ENCODE results near the gene GRIA3. TPM values are rescaled to one million over a fixed set of nuclear protein-coding genes. Genes with fewer than 3 reads are reported as not detected.

Gene GRIA3
- total RNA-seq, 1 donor from 2014 or later = 4.6 TPM

DNA sequence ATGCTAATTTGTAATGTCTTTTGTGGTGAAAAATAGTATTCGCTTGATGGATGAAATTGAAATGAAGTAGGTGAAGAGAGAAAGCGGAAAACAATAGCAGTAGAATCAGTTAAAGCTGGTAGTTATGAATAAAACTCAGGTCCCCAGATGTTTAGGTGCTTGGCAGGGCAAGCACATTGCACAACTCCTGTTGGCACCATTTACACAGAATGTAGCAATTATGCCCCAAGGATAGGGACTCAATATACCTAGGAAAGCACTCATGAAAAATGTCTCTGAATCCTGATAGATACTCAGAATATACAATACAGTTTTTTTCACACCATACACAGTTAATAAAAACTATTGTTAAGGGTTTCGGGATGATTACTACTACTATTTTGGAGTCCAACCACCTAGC, 26.5 kb upstream of the GRIA3 start:
- Histone ChIP-seq H3K36me3 (no peaks in the 10 kb centered on the region), H3K4me3 (no peak overlapping the region), H3K4me2 (no peak overlapping the region), H4K20me1 (ENCODE audit: low read depth) (no peaks in the 10 kb centered on the region), H3K9ac (no peak overlapping the region), H3K79me2 (ENCODE audit: low read depth) (no peaks in the 10 kb centered on the region), H2AFZ (replicated peaks) (no peak overlapping the region), H3K4me1 (no peaks in the 10 kb centered on the region), H3K27ac (no peak overlapping the region), H3F3A (ENCODE audit: low read depth) (no peaks in the 10 kb centered on the region), H3K27me3 (no peaks in the 10 kb centered on the region), H3K9me3 (ENCODE audit: low read depth) (peaks cover 5% of the 10 kb centered on the region)
- Mint-ChIP-seq H3K36me3 (no peaks in the 10 kb centered on the region), H3K27me3 (ENCODE audit: insufficient read depth, low read depth) (no peaks in the 10 kb centered on the region), H3K4me3 (no peak overlapping the region), H3K27ac (no peak overlapping the region), H3K4me1 (peaks cover 4% of the 10 kb centered on the region), H3K9me3 (no peaks in the 10 kb centered on the region)
- no peak for DNase-seq (ENCODE audit: low spot score)
- TF ChIP-seq EZH2phosphoT487 (IDR thresholded peaks at IDR 0.05) (no peak), EZH2 (IDR thresholded peaks at IDR 0.05) (no peak)
- TF ChIP-seq, protein P1, sequence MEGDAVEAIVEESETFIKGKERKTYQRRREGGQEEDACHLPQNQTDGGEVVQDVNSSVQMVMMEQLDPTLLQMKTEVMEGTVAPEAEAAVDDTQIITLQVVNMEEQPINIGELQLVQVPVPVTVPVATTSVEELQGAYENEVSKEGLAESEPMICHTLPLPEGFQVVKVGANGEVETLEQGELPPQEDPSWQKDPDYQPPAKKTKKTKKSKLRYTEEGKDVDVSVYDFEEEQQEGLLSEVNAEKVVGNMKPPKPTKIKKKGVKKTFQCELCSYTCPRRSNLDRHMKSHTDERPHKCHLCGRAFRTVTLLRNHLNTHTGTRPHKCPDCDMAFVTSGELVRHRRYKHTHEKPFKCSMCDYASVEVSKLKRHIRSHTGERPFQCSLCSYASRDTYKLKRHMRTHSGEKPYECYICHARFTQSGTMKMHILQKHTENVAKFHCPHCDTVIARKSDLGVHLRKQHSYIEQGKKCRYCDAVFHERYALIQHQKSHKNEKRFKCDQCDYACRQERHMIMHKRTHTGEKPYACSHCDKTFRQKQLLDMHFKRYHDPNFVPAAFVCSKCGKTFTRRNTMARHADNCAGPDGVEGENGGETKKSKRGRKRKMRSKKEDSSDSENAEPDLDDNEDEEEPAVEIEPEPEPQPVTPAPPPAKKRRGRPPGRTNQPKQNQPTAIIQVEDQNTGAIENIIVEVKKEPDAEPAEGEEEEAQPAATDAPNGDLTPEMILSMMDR (IDR thresholded peaks at IDR 0.05) = no peak

DNA sequence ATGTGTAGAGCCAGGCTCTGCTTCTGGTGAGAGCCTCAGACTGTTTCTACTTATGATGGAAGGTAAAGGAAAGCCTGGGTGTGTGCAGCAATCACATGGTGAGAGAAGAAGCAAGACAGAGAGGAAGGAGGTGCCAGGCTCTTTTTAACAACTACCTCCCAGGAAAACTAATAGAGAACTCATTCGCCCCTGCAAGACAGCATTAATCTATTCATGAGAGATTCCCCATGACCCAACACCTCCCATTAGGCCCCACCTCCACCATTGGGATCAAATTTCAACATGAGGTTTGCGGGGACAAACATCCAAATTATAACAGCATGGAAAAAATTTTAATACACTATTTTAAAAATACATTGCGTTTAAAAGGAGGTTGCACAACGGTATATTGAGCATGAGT, 24.7 kb upstream of the GRIA3 start:
- no peaks in the 10 kb centered on the region for H3K27me3 ChIP-seq
- H3K79me2 ChIP-seq (ENCODE audit: low read depth) = no peaks in the 10 kb centered on the region
- H3K27ac Mint-ChIP-seq = no peak overlapping the region
- H3K4me1 Mint-ChIP-seq = no peaks in the 10 kb centered on the region
- no peaks in the 10 kb centered on the region for H3K36me3 Mint-ChIP-seq
- H4K20me1 ChIP-seq (ENCODE audit: low read depth) = no peaks in the 10 kb centered on the region
- no peak overlapping the region for H2AFZ ChIP-seq (replicated peaks)
- no peak for TF ChIP-seq EZH2 (IDR thresholded peaks at IDR 0.05)
- no peak for TF ChIP-seq EZH2phosphoT487 (IDR thresholded peaks at IDR 0.05)
- TF ChIP-seq, protein P1 (IDR thresholded peaks at IDR 0.05) = no peak
- H3K27ac ChIP-seq = no peak overlapping the region
- H3K9ac ChIP-seq = no peak overlapping the region
- H3K4me2 ChIP-seq = no peak overlapping the region
- no peak for DNase-seq (ENCODE audit: low spot score)
- no peaks in the 10 kb centered on the region for H3K9me3 Mint-ChIP-seq
- no peaks in the 10 kb centered on the region for H3K36me3 ChIP-seq
- peaks cover 15% of the 10 kb centered on the region for H3K9me3 ChIP-seq (ENCODE audit: low read depth)
- no peaks in the 10 kb centered on the region for H3K4me1 ChIP-seq
- no peak overlapping the region for H3K4me3 Mint-ChIP-seq
- no peaks in the 10 kb centered on the region for H3K27me3 Mint-ChIP-seq (ENCODE audit: insufficient read depth, low read depth)
- H3K4me3 ChIP-seq = no peak overlapping the region
- no peaks in the 10 kb centered on the region for H3F3A ChIP-seq (ENCODE audit: low read depth)

DNA sequence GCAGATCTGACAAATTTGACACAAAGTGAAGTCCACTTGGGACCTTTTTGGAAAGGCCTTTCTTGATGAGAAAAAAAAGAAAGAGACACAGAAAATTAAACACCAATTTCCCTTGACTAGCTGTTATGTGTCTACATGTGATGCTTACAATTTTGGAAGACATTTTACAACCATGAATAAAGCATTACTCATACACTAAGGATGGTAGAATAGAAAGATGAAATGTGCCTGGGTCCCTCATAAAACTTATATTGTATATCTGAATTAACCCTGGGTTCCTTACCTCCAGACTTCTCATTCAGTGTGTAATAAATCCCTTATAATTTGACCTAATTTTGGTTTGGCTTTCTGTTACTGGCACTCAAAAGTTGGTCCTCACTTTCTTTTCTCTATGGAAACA, 16.5 kb upstream of the GRIA3 start:
- Mint-ChIP-seq H3K9me3 (no peaks in the 10 kb centered on the region), H3K36me3 (no peaks in the 10 kb centered on the region), H3K27me3 (ENCODE audit: insufficient read depth, low read depth) (no peaks in the 10 kb centered on the region), H3K4me1 (no peaks in the 10 kb centered on the region), H3K4me3 (no peak overlapping the region), H3K27ac (no peak overlapping the region)
- H4K20me1 ChIP-seq (ENCODE audit: low read depth) = no peaks in the 10 kb centered on the region
- H3K27ac ChIP-seq = no peak overlapping the region
- H3K9me3 ChIP-seq (ENCODE audit: low read depth) = peaks cover 19% of the 10 kb centered on the region
- H3K4me3 ChIP-seq = no peak overlapping the region
- no peaks in the 10 kb centered on the region for H3K27me3 ChIP-seq
- DNase-seq (ENCODE audit: low spot score) = no peak
- no peaks in the 10 kb centered on the region for H3F3A ChIP-seq (ENCODE audit: low read depth)
- no peaks in the 10 kb centered on the region for H3K36me3 ChIP-seq
- H2AFZ ChIP-seq (replicated peaks) = no peak overlapping the region
- H3K79me2 ChIP-seq (ENCODE audit: low read depth) = no peaks in the 10 kb centered on the region
- H3K4me1 ChIP-seq = no peaks in the 10 kb centered on the region
- no peak overlapping the region for H3K4me2 ChIP-seq
- no peak overlapping the region for H3K9ac ChIP-seq
- no peak for TF ChIP-seq EZH2phosphoT487 (IDR thresholded peaks at IDR 0.05)
- TF ChIP-seq, protein P1 (IDR thresholded peaks at IDR 0.05) = no peak

All from neural progenitor cell (in vitro differentiated cells).